Gastrocnemius medialis (tissue), 4 donors: Measurements from ENCODE around the gene SCN8A. TPM values are rescaled to one million over a fixed set of nuclear protein-coding genes. Genes with fewer than 3 reads are reported as not detected.

Experiments used
- ATAC-seq, 2 donors: fragments of 150-250 bp; one replicate each; pipeline ENCODE4 v1.9.1; 2016
- DNase-seq, 2 donors: peaks; one replicate each; pipeline ENCODE4 v3.0.0-alpha.2; 2019
- H3K27ac ChIP-seq, 4 donors: fragments of 200-600 bp; sonication (generic); 1 replicate in 1 of 4; 2 replicates in 3 of 4; pipeline ENCODE4 v1.5.1; 2016 to 2018; ENCODE audit warnings: mild to moderate bottlenecking in 2 of 4, moderate library complexity in 1 of 4
- H3K27me3 ChIP-seq, 3 donors: fragments of 200-600 bp; sonication (generic) in 2 of 3; 1 replicate in 1 of 3; 2 replicates in 2 of 3; pipeline versions ENCODE4 v1.5.1 to v1.6.0; 2016 to 2019; ENCODE audit warnings: mild to moderate bottlenecking in 1 of 3, moderate library complexity in 1 of 3
- H3K36me3 ChIP-seq, 2 donors: fragments of 200-600 bp; sonication (generic) in 1 of 2; one replicate each; pipeline ENCODE4 v1.5.1; 2017 to 2018
- H3K4me1 ChIP-seq, 2 donors: fragments of 200-600 bp; sonication (generic) in 1 of 2; one replicate each; pipeline ENCODE4 v1.5.1; 2016 to 2017; ENCODE audit warnings: mild to moderate bottlenecking in 2 of 2
- H3K4me3 ChIP-seq, 4 donors: fragments of 200-600 bp; sonication (generic) in 3 of 4; 1 replicate in 1 of 4; 2 replicates in 3 of 4; pipeline ENCODE4 v1.5.1; 2016 to 2019; ENCODE audit warnings: mild to moderate bottlenecking in 2 of 4
- H3K9me3 ChIP-seq, 3 donors: fragments of 200-600 bp; sonication (generic) in 2 of 3; 1 replicate in 1 of 3; 2 replicates in 2 of 3; pipeline ENCODE4 v1.5.1; 2016 to 2019
- POLR2A ChIP-seq, 2 donors: fragments of 450-650 bp; IDR thresholded peaks; one replicate each; pipeline ENCODE4 v1.6.1; 2017; ENCODE audit warnings: antibody characterized with exemption in 2 of 2, mild to moderate bottlenecking in 2 of 2, moderate library complexity in 2 of 2
- in situ Hi-C, 4 donors: fragments of 200-750 bp; cut with MboI; loops; one replicate each; pipeline versions ENCODE4 v1.15.0 to v1.8.0; 2017; ENCODE audit warnings: low sequenced_read_pairs in 4 of 4
- intact Hi-C: fragments of 100-400 bp; cut with DNase I; formaldehyde crosslinking; loops from one replicate; pipeline ENCODE4 v1.15.1; 2023; ENCODE audit warnings: low total_unique reads
- total RNA-seq, 4 donors: library from RNA; depleted of rRNA; stranded (reverse); fragments of >200 nt; gene quantifications; one replicate each; pipeline versions ENCODE4 v1.1.0 to v1.2.3, GENCODE V29; 2016
- TF ChIP-seq, protein P1 (sequence below), 5 experiments: fragments of 450-650 bp in 3 of 5; fragments of 200-600 bp in 2 of 5; sonication (generic) in 2 of 5; IDR thresholded peaks in 4 of 5; conservative IDR thresholded peaks in 1 of 5; 1 replicate in 4 of 5; 2 replicates in 1 of 5; pipeline ENCODE4 v1.5.1; 2016 to 2019; ENCODE audit warnings: antibody characterized with exemption in 5 of 5, mild to moderate bottlenecking in 3 of 5, moderate library complexity in 3 of 5

The SCN8A gene
- total RNA-seq, 4 donors from 2014 or later = 0.05 to 0.29 TPM; not detected in 2

DNA sequence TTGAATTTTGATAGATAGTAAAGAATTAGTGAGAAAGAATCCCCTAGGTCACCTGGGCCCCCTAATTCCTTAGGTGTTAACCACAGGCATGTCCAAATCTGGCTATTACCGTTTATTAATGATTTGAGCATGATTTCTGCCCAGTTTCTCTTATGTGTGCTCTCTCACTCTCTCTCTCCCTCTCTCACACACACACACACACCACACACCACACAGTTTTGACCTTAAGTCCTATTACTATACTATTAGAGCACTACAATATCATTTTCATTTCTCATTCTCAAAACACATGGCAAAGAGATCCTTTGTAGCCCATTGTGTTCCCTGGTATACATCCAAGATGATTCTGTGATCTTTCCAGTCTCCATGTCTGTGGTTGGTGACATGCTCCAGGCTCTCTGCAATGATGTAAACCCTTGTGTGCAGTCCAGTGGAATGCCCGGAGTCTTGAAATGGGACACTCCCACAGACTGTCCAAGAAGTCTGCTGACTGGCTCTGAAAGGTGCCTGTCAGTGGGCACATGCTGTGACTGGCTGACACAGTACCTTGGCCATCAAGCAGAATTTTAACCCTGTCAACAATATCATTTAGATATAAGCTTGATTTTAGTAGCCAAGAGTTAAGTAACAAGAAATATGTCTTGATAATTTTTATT lies 161.3 kb downstream of the SCN8A start:
- in situ Hi-C loops = no loop called here
- no peak for TF ChIP-seq POLR2A (IDR thresholded peaks at IDR 0.05)
- TF ChIP-seq, protein P1, sequence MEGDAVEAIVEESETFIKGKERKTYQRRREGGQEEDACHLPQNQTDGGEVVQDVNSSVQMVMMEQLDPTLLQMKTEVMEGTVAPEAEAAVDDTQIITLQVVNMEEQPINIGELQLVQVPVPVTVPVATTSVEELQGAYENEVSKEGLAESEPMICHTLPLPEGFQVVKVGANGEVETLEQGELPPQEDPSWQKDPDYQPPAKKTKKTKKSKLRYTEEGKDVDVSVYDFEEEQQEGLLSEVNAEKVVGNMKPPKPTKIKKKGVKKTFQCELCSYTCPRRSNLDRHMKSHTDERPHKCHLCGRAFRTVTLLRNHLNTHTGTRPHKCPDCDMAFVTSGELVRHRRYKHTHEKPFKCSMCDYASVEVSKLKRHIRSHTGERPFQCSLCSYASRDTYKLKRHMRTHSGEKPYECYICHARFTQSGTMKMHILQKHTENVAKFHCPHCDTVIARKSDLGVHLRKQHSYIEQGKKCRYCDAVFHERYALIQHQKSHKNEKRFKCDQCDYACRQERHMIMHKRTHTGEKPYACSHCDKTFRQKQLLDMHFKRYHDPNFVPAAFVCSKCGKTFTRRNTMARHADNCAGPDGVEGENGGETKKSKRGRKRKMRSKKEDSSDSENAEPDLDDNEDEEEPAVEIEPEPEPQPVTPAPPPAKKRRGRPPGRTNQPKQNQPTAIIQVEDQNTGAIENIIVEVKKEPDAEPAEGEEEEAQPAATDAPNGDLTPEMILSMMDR (IDR thresholded peaks at IDR 0.05 in 4 of 5, conservative IDR thresholded peaks at IDR 0.05 in 1 of 5) = no peak
- ATAC-seq = peak; percentile 72 to 89
- DNase-seq = peak in 1 of 2 donors; percentile 44
- Histone ChIP-seq H3K27ac (peak overlapping the region in 1 of 4 donors; percentile 20), H3K9me3 (no peaks in the 10 kb centered on the region), H3K4me1 (peaks cover 7 to 8% of the 10 kb centered on the region in 2 donors), H3K27me3 (no peaks in the 10 kb centered on the region), H3K4me3 (no peak overlapping the region), H3K36me3 (no peaks in the 10 kb centered on the region)
- intact Hi-C loops = no loop called here

- intact Hi-C loops = no loop called here
- TF ChIP-seq POLR2A (IDR thresholded peaks at IDR 0.05) = no peak
- TF ChIP-seq, protein P1 (IDR thresholded peaks at IDR 0.05 in 4 of 5, conservative IDR thresholded peaks at IDR 0.05 in 1 of 5) = no peak
- ATAC-seq = no peak
- in situ Hi-C loops = no loop called here
- no peaks in the 10 kb centered on the region for H3K9me3 ChIP-seq
- H3K27ac ChIP-seq = no peak overlapping the region
- H3K36me3 ChIP-seq = no peaks in the 10 kb centered on the region
- no peaks in the 10 kb centered on the region for H3K27me3 ChIP-seq
- peaks cover 7 to 8% of the 10 kb centered on the region in 2 donors for H3K4me1 ChIP-seq
- DNase-seq = no peak
- H3K4me3 ChIP-seq = no peak overlapping the region
These were observed 163.1 kb downstream of the SCN8A start for GRCh38 chr12:51753980-51754675.

GRCh38 chr12:51755251-51755650 lies 164.2 kb downstream of the SCN8A start:
- no peak for ATAC-seq
- no peak overlapping the region for H3K27ac ChIP-seq

GRCh38 chr12:51759175-51759574 lies 168.1 kb downstream of the SCN8A start:
- no peaks in the 10 kb centered on the region for H3K9me3 ChIP-seq
- H3K27ac ChIP-seq = no peak overlapping the region
- no peaks in the 10 kb centered on the region for H3K36me3 ChIP-seq
- intact Hi-C loops = no loop called here
- no peaks in the 10 kb centered on the region for H3K27me3 ChIP-seq
- no peaks in the 10 kb centered on the region for H3K4me1 ChIP-seq
- TF ChIP-seq POLR2A (IDR thresholded peaks at IDR 0.05) = no peak
- TF ChIP-seq, protein P1 (IDR thresholded peaks at IDR 0.05 in 4 of 5, conservative IDR thresholded peaks at IDR 0.05 in 1 of 5) = no peak
- no peak overlapping the region for H3K4me3 ChIP-seq
- no peak for DNase-seq
- in situ Hi-C loops = no loop called here
- no peak for ATAC-seq

More at GRCh38 chr12:51755251-51755650, 164.2 kb downstream of the SCN8A start:
- TF ChIP-seq POLR2A (IDR thresholded peaks at IDR 0.05) = no peak
- TF ChIP-seq, protein P1 (IDR thresholded peaks at IDR 0.05 in 4 of 5, conservative IDR thresholded peaks at IDR 0.05 in 1 of 5) = no peak
- intact Hi-C loops = no loop called here
- in situ Hi-C loops = no loop called here
- H3K27me3 ChIP-seq = no peaks in the 10 kb centered on the region
- H3K9me3 ChIP-seq = no peaks in the 10 kb centered on the region
- H3K4me1 ChIP-seq = peaks cover 7 to 8% of the 10 kb centered on the region in 2 donors
- no peak for DNase-seq
- H3K36me3 ChIP-seq = no peaks in the 10 kb centered on the region
- no peak overlapping the region for H3K4me3 ChIP-seq
